Cardiac muscle cell (in vitro differentiated cells and primary cell): ENCODE measurements around the gene TRMT44. TPM values are rescaled to one million over a fixed set of nuclear protein-coding genes. Genes with fewer than 3 reads are reported as not detected.

ENCODE experiments used
- DNase-seq, 2 donors: peaks; one replicate each; pipeline versions ENCODE4 v3.0.0 to v3.0.0-alpha.2; 2010 to 2017; ENCODE audit warnings: low read depth in 1 of 2, low spot score in 1 of 2
- H3K27ac ChIP-seq: fragments of 200-600 bp; sonication (generic); 2 replicates; pipeline ENCODE4 v1.5.1; 2016
- H3K27me3 ChIP-seq: fragments of 200-600 bp; sonication (generic); 2 replicates; pipeline ENCODE4 v1.6.0; 2016; ENCODE audit warnings: control low read depth
- H3K36me3 ChIP-seq: fragments of 200-600 bp; sonication (generic); 2 replicates; pipeline ENCODE4 v1.5.1; 2016; ENCODE audit warnings: control low read depth
- H3K4me1 ChIP-seq: fragments of 200-600 bp; sonication (generic); 2 replicates; pipeline ENCODE4 v1.8.1; 2017; ENCODE audit warnings: low read depth, mild to moderate bottlenecking, mixed run types
- H3K4me3 ChIP-seq: fragments of 200-600 bp; sonication (generic); 2 replicates; pipeline ENCODE4 v1.5.1; 2016; ENCODE audit warnings: mild to moderate bottlenecking
- H3K9me3 ChIP-seq: fragments of 200-600 bp; sonication (generic); 2 replicates; pipeline ENCODE4 v1.5.1; 2017; ENCODE audit warnings: low read depth, mild to moderate bottlenecking, control low read depth
- CTCF ChIP-seq: IDR thresholded peaks from 2 replicates; pipeline ENCODE4 v1.5.1; 2012; ENCODE audit warnings: low read depth, mild to moderate bottlenecking, low read length
- polyA plus RNA-seq: library from polyadenylated mRNA; unstranded; fragments of >200 nt; fragmentation: Nextera tagmentation; extraction: Ambion mirVana; gene quantifications from 2 replicates; pipeline ENCODE4 v1.2.1, GENCODE V29; 2016
- total RNA-seq: library from RNA; depleted of rRNA; stranded (reverse); fragments of >200 nt; gene quantifications from 2 replicates; pipeline ENCODE4 v1.2.3, GENCODE V29; 2016

The TRMT44 gene
- total and polyA plus RNA-seq, 2 experiments from 2014 or later: 20.6 to 66.9 TPM

GRCh38 chr4:8516061-8516573 lies 75.5 kb downstream of the TRMT44 start:
- no peak for TF ChIP-seq CTCF

GRCh38 chr4:8516996-8517550 lies 76.5 kb downstream of the TRMT44 start:
- H3K36me3 ChIP-seq: no peaks in the 10 kb centered on the region
- no peak for DNase-seq
- no peaks in the 10 kb centered on the region for H3K27me3 ChIP-seq
- no peak overlapping the region for H3K4me3 ChIP-seq
- H3K9me3 ChIP-seq: no peaks in the 10 kb centered on the region
- TF ChIP-seq CTCF: no peak
- H3K4me1 ChIP-seq: no peaks in the 10 kb centered on the region
- no peak overlapping the region for H3K27ac ChIP-seq

More at GRCh38 chr4:8516061-8516573, 75.5 kb downstream of the TRMT44 start:
- Histone ChIP-seq H3K36me3 (no peaks in the 10 kb centered on the region), H3K27ac (no peak overlapping the region), H3K27me3 (no peaks in the 10 kb centered on the region), H3K4me3 (no peak overlapping the region), H3K9me3 (no peaks in the 10 kb centered on the region), H3K4me1 (no peaks in the 10 kb centered on the region)
- no peak for DNase-seq

- TF ChIP-seq CTCF: no peak
- H3K36me3 ChIP-seq: no peaks in the 10 kb centered on the region
- no peaks in the 10 kb centered on the region for H3K4me1 ChIP-seq
- H3K9me3 ChIP-seq: no peaks in the 10 kb centered on the region
- DNase-seq: no peak
- H3K27ac ChIP-seq: no peak overlapping the region
- no peak overlapping the region for H3K4me3 ChIP-seq
- no peaks in the 10 kb centered on the region for H3K27me3 ChIP-seq
These were observed 77.4 kb downstream of the TRMT44 start for GRCh38 chr4:8517946-8518345.

- H3K9me3 ChIP-seq: no peaks in the 10 kb centered on the region
- H3K27ac ChIP-seq: no peak overlapping the region
- no peaks in the 10 kb centered on the region for H3K4me1 ChIP-seq
- H3K27me3 ChIP-seq: no peaks in the 10 kb centered on the region
- TF ChIP-seq CTCF: no peak
- H3K36me3 ChIP-seq: no peaks in the 10 kb centered on the region
- no peak overlapping the region for H3K4me3 ChIP-seq
- no peak for DNase-seq
These were observed 81.9 kb downstream of the TRMT44 start for GRCh38 chr4:8522160-8523120.

- Histone ChIP-seq H3K27ac (no peak overlapping the region), H3K4me3 (no peak overlapping the region), H3K9me3 (no peaks in the 10 kb centered on the region), H3K36me3 (no peaks in the 10 kb centered on the region), H3K4me1 (no peaks in the 10 kb centered on the region), H3K27me3 (no peaks in the 10 kb centered on the region)
- no peak for TF ChIP-seq CTCF
- no peak for DNase-seq
These were observed 82.6 kb downstream of the TRMT44 start for GRCh38 chr4:8523175-8523574.
